H1 (cell line): ENCODE data around the gene EPB42. TPM values are rescaled to one million over a fixed set of nuclear protein-coding genes. Genes with fewer than 3 reads are reported as not detected.

ENCODE experiments used
- CTCF ChIA-PET: fragments of 300-600 bp; sonication (Branson Sonifier 250); formaldehyde crosslinking; loops from one replicate; lab custom pipeline; 2021; ENCODE audit not compliant: partially characterized antibody; lab: Charles Lee
- POLR2A ChIA-PET: fragments of 300-600 bp; sonication (Branson Sonifier 250); formaldehyde crosslinking; loops from one replicate; lab custom pipeline; 2021; ENCODE audit warnings: inconsistent platforms; ENCODE audit not compliant: partially characterized antibody; lab: Charles Lee
- DNase-seq, 2 experiments: peaks; one replicate each; pipeline versions ENCODE4 v3.0.0 to v3.0.0-alpha.2; 2010 to 2022; ENCODE audit warnings: low spot score in 2 of 2, low read depth in 1 of 2, mixed read lengths in 1 of 2
- FAIRE-seq: peaks from 2 replicates; lab custom pipeline; 2011; peaks lifted over from hg19 to GRCh38; lab: Jason Lieb, UNC
- H2AFZ ChIP-seq: 2 replicates; pipeline ENCODE4 v1.8.1; 2012; ENCODE audit warnings: low read length, inconsistent platforms
- H2AK5ac ChIP-seq: 2 replicates; pipeline ENCODE4 v1.6.1; 2013; ENCODE audit warnings: low read depth, low read length
- H2BK120ac ChIP-seq: replicated peaks from 2 replicates; pipeline ENCODE3; 2013; ENCODE audit warnings: low read depth, low read length, inconsistent platforms
- H2BK12ac ChIP-seq: 2 replicates; pipeline ENCODE4 v1.6.1; 2013; ENCODE audit warnings: low read depth, low read length
- H2BK15ac ChIP-seq: 2 replicates; pipeline ENCODE4 v1.6.1; 2013; ENCODE audit warnings: low read length
- H2BK20ac ChIP-seq: 2 replicates; pipeline ENCODE4 v1.6.1; 2013; ENCODE audit warnings: low read length
- H2BK5ac ChIP-seq: 2 replicates; pipeline ENCODE4 v1.6.1; 2013; ENCODE audit warnings: low read depth, low read length
- H3K14ac ChIP-seq: 2 replicates; pipeline ENCODE4 v1.6.1; 2013; ENCODE audit warnings: inconsistent platforms; ENCODE audit not compliant: insufficient read length
- H3K18ac ChIP-seq: 2 replicates; pipeline ENCODE4 v1.6.1; 2013; ENCODE audit warnings: low read length; ENCODE audit errors: extremely low read depth
- H3K23ac ChIP-seq: 2 replicates; pipeline ENCODE4 v1.6.1; 2013; ENCODE audit warnings: inconsistent platforms; ENCODE audit not compliant: insufficient read length
- H3K23me2 ChIP-seq: 2 replicates; pipeline ENCODE4 v1.6.1; 2013; ENCODE audit warnings: low read depth, low read length
- H3K27ac ChIP-seq: 2 replicates; pipeline ENCODE4 v1.6.1; 2011; ENCODE audit warnings: low read depth, low read length, inconsistent platforms
- H3K27me3 ChIP-seq, 4 experiments: replicated peaks in 1 of 4; 1 replicate in 1 of 4; 2 replicates in 3 of 4; pipeline versions ENCODE4 v1.6.1 to v1.8.1; 2011 to 2013; ENCODE audit warnings: low read length in 3 of 4, mild to moderate bottlenecking in 3 of 4, inconsistent platforms in 2 of 4, mixed read lengths in 2 of 4, moderate library complexity in 1 of 4; ENCODE audit not compliant: control insufficient read depth in 3 of 4, insufficient read depth in 3 of 4; ENCODE audit errors: extremely low read depth in 1 of 4
- H3K36me3 ChIP-seq, 4 experiments: 2 replicates each; pipeline versions ENCODE4 v1.6.1 to v1.8.1; 2011 to 2013; ENCODE audit warnings: mild to moderate bottlenecking in 4 of 4, low read length in 3 of 4, moderate library complexity in 2 of 4, control low read depth in 1 of 4, inconsistent platforms in 1 of 4; ENCODE audit not compliant: insufficient read depth in 4 of 4, control insufficient read depth in 2 of 4
- H3K4ac ChIP-seq: replicated peaks from 2 replicates; pipeline ENCODE3; 2013; ENCODE audit warnings: low read length, low read depth, mixed read lengths, inconsistent platforms; ENCODE audit not compliant: insufficient read length
- H3K4me1 ChIP-seq, 4 experiments: replicated peaks in 1 of 4; 1 replicate in 1 of 4; 2 replicates in 3 of 4; pipeline versions ENCODE4 v1.6.1 to v1.8.1; 2011 to 2013; ENCODE audit warnings: low read length in 3 of 4, inconsistent platforms in 2 of 4, mixed read lengths in 1 of 4; ENCODE audit not compliant: insufficient read depth in 4 of 4, control insufficient read depth in 3 of 4
- H3K4me2 ChIP-seq, 2 experiments: 2 replicates each; pipeline versions ENCODE4 v1.6.1 to v1.8.1; 2011 to 2013; ENCODE audit warnings: low read depth in 2 of 2, low read length in 2 of 2, control low read depth in 1 of 2, inconsistent platforms in 1 of 2, mild to moderate bottlenecking in 1 of 2; ENCODE audit not compliant: insufficient read depth in 1 of 2
- H3K4me3 ChIP-seq, 4 experiments: fragments of 200-600, 300-600 bp in 1 of 4; sonication (generic), shearing (Covaris generic), sonication (Bioruptor Twin) in 1 of 4; 2 replicates each; pipeline versions ENCODE4 v1.5.1 to v1.8.1; 2011 to 2016; ENCODE audit warnings: low read length in 4 of 4, low read depth in 3 of 4, control low read depth in 2 of 4, inconsistent platforms in 2 of 4, mild to moderate bottlenecking in 2 of 4, mixed read lengths in 1 of 4, moderate library complexity in 1 of 4; ENCODE audit not compliant: insufficient read depth in 2 of 4; ENCODE audit errors: extremely low read depth in 1 of 4
- H3K56ac ChIP-seq: replicated peaks from 2 replicates; pipeline ENCODE3; 2013; ENCODE audit warnings: low read depth, mild to moderate bottlenecking, mixed read lengths, low read length, inconsistent platforms; ENCODE audit not compliant: insufficient read length
- H3K79me1 ChIP-seq: 2 replicates; pipeline ENCODE4 v1.6.1; 2013; ENCODE audit warnings: low read depth, low read length, control low read depth
- H3K79me2 ChIP-seq, 2 experiments: 2 replicates each; pipeline versions ENCODE4 v1.6.1 to v1.8.1; 2012 to 2013; ENCODE audit warnings: low read length in 2 of 2, mild to moderate bottlenecking in 2 of 2, inconsistent platforms in 1 of 2; ENCODE audit not compliant: insufficient read depth in 2 of 2, control insufficient read depth in 1 of 2
- H3K9ac ChIP-seq, 4 experiments: replicated peaks in 1 of 4; 1 replicate in 1 of 4; 2 replicates in 3 of 4; pipeline versions ENCODE4 v1.6.1 to v1.8.1; 2011 to 2013; ENCODE audit warnings: low read depth in 3 of 4, low read length in 3 of 4, control low read depth in 2 of 4, mild to moderate bottlenecking in 2 of 4, moderate library complexity in 2 of 4, inconsistent platforms in 1 of 4; ENCODE audit errors: extremely low read depth in 1 of 4
- H3K9me3 ChIP-seq, 2 experiments: 2 replicates each; pipeline versions ENCODE4 v1.6.1 to v1.8.1; 2012 to 2013; ENCODE audit warnings: mild to moderate bottlenecking in 2 of 2, moderate library complexity in 2 of 2, control low read depth in 1 of 2, inconsistent platforms in 1 of 2, low read depth in 1 of 2, low read length in 1 of 2, mixed read lengths in 1 of 2; ENCODE audit not compliant: insufficient read depth in 2 of 2
- H4K20me1 ChIP-seq, 2 experiments: replicated peaks in 1 of 2; 2 replicates each; pipeline versions ENCODE3 to v1.8.1; 2011 to 2013; ENCODE audit warnings: inconsistent platforms in 2 of 2, low read length in 2 of 2, mild to moderate bottlenecking in 1 of 2; ENCODE audit not compliant: insufficient read depth in 2 of 2, control insufficient read depth in 1 of 2
- H4K5ac ChIP-seq: 2 replicates; pipeline ENCODE4 v1.6.1; 2013; ENCODE audit warnings: low read length, low read depth, mixed read lengths, inconsistent platforms; ENCODE audit not compliant: insufficient read length
- H4K8ac ChIP-seq: 2 replicates; pipeline ENCODE4 v1.8.0; 2013; ENCODE audit warnings: mild to moderate bottlenecking, moderate library complexity, low read length, inconsistent platforms; ENCODE audit not compliant: insufficient read depth; ENCODE audit errors: extremely low read depth
- H4K91ac ChIP-seq: replicated peaks from 2 replicates; pipeline ENCODE3; 2013; ENCODE audit warnings: low read length, mixed read lengths, inconsistent platforms; ENCODE audit not compliant: insufficient read length
- CREB1 ChIP-seq: IDR thresholded peaks from 2 replicates; pipeline ENCODE4 v1.6.1; 2012; ENCODE audit warnings: inconsistent platforms
- POLR2AphosphoS5 ChIP-seq: IDR thresholded peaks from 2 replicates; pipeline ENCODE4 v1.6.1; 2011; ENCODE audit warnings: low read depth, low read length
- RFX5 ChIP-seq: IDR thresholded peaks from 2 replicates; pipeline ENCODE4 v1.6.1; 2011; ENCODE audit warnings: low read depth, low read length, improper control_type of control experiment, borderline replicate concordance
- SIN3A ChIP-seq, 2 experiments: IDR thresholded peaks in 1 of 2; conservative IDR thresholded peaks in 1 of 2; 2 replicates each; pipeline ENCODE4 v1.6.1; 2011 to 2012; ENCODE audit warnings: low read length in 2 of 2, improper control_type of control experiment in 1 of 2, low read depth in 1 of 2, mild to moderate bottlenecking in 1 of 2
- SP2 ChIP-seq: IDR thresholded peaks from 2 replicates; pipeline ENCODE4 v1.6.1; 2012; ENCODE audit warnings: mild to moderate bottlenecking, low read length, inconsistent platforms
- WGBS, 2 experiments: shearing (Covaris generic) in 1 of 2; methylation state at CpG; one replicate each; pipeline versions ENCODE4 v1.1.6 to v1.1.7; 2013 to 2015; ENCODE audit warnings: low lambda C conversion rate in 2 of 2, mixed read lengths in 2 of 2, inconsistent platforms in 1 of 2, low coverage in 1 of 2, missing lambda C conversion rate in 1 of 2; ENCODE audit not compliant: insufficient replicate concordance in 2 of 2, insufficient coverage in 1 of 2, insufficient read length in 1 of 2; ENCODE audit errors: extremely low coverage in 1 of 2, missing lambda C conversion rate in 1 of 2; 5-methylcytosine and 5-hydroxymethylcytosine counted together
- polyA plus RNA-seq, 7 experiments: library from polyadenylated mRNA; depleted of rRNA in 3 of 7; stranded (reverse) in 5 of 7; unstranded in 2 of 7; fragments of >200 nt in 5 of 7; fragments of 200-250 nt in 2 of 7; gene quantifications; 1 replicate in 5 of 7; 2 replicates in 1 of 7; 4 replicates in 1 of 7; pipeline versions ENCODE4 v1.2.1 to v1.2.3, GENCODE V29; 2011 to 2013; ENCODE audit warnings: missing spikeins in 2 of 7, mixed read lengths in 2 of 7
- total RNA-seq: library from RNA; stranded (reverse); fragmentation: NEBNext Ultra II Directional; extraction: Animal tissue kit (Norgen Biotek cat#: 25700); gene quantifications from 2 replicates; pipeline ENCODE4 v1.2.1, GENCODE V29; 2021

The EPB42 gene
- total and polyA plus RNA-seq, 2 of the 8 experiments (the other 6 are each of a cell fraction or from before 2014, with no cell fraction given), result not detected

GRCh38 chr15:43251185-43251870, 30.5 kb upstream of the EPB42 start:
- WGBS, 2 experiments, result 90% methylated on average over 8 of the region's 8 CpGs; no CpG with 5 or more reads in 1 of the 2 experiments
- FAIRE-seq, result no peak
- TF ChIP-seq CREB1, result no peak
- TF ChIP-seq POLR2AphosphoS5, result no peak
- TF ChIP-seq SP2, result no peak
- no peak for TF ChIP-seq RFX5
- TF ChIP-seq SIN3A (conservative IDR thresholded peaks at IDR 0.05 in 1 of 2, IDR thresholded peaks at IDR 0.05 in 1 of 2; ENCODE audit: low read depth in 1 of 2, low read length in 2 of 2), result no peak

More at GRCh38 chr15:43251185-43251870, 30.5 kb upstream of the EPB42 start:
- Histone ChIP-seq H2BK15ac (no peak overlapping the region), H3K36me3 (no peaks in the 10 kb centered on the region), H2AFZ (no peak overlapping the region), H3K4ac (no peak overlapping the region), H2BK20ac (no peak overlapping the region), H4K5ac (no peak overlapping the region), H3K9me3 (no peaks in the 10 kb centered on the region), H4K20me1 (no peaks in the 10 kb centered on the region), H3K14ac (no peak overlapping the region), H3K9ac (no peak overlapping the region), H3K23ac (no peak overlapping the region), H3K4me3 (no peak overlapping the region), H2BK5ac (no peak overlapping the region), H3K56ac (no peak overlapping the region), H4K91ac (no peak overlapping the region), H3K18ac (no peak overlapping the region), H2BK12ac (no peak overlapping the region), H3K79me2 (no peaks in the 10 kb centered on the region), H4K8ac (no peak overlapping the region), H3K27me3 (no peaks in the 10 kb centered on the region), H3K23me2 (no peaks in the 10 kb centered on the region; the same call in 1 of the 2 replicates), H3K27ac (no peak overlapping the region), H2AK5ac (no peak overlapping the region), H3K4me2 (no peak overlapping the region), H3K79me1 (no peaks in the 10 kb centered on the region), H3K4me1 (no peaks in the 10 kb centered on the region), H2BK120ac (no peak overlapping the region)
- POLR2A ChIA-PET, result no interaction called here
- no peak for DNase-seq
- CTCF ChIA-PET, result interaction anchor here (0.7 to 3.7 kb wide), 9 partner anchors 12 to 47 kb away, joined by 3 to 17 read pairs (median 6); partner anchors contain the start of gene TGM5
